ENCODE results near the gene SRF. TPM values are rescaled to one million over a fixed set of nuclear protein-coding genes. Genes with fewer than 3 reads are reported as not detected.

The SRF gene
- total RNA-seq, 1 experiment from 2014 or later = 35.0 TPM

DNA sequence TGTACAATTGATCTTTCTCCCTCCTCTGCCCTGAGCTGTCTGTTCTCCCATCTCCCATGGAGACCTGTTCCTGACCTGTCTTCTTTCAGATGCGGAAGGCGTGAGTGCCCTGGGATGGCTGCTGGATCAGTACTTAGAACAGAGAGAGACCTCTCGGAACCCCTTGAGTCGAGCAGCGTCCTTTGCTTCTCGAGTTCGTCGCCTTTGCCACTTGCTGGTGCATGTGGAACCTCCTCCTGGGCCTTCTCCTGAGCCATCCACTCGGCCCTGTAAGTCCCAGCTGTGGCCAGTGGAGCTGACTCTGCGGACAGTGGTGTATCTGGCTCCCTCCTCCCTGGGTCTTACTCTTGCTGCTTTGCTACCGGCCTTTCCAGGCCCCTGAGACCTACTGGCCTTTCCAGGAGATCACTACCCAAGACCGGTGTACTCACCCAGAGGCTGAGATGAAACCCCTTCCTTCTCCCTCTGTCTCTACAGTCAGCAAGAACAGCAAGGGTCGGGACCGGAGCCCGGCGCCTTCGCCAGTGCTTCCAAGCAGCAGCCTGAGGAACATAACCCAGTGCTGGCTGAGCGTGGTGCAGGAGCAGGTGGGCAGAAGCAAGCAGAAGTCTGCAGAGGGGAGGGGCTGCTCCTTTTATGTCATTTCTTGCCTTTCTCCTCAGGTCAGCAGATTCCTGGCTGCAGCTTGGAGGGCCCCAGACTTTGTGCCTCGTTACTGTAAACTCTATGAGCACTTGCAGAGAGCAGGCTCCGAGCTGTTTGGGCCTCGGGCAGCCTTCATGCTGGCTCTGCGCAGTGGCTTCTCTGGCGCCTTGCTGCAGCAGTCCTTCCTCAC lies 33.4 kb downstream of the SRF start:
- H2AFZ ChIP-seq (ENCODE audit: low read length) = no peak overlapping the region
- BruUV-seq (replicated peaks) = TSS peak; percentile 16
- H3K9ac ChIP-seq (ENCODE audit: low read length) = no peak overlapping the region
- no peaks in the 10 kb centered on the region for H3K4me1 ChIP-seq (ENCODE audit: insufficient read depth, low read length)
- H3K36me3 ChIP-seq (ENCODE audit: low read depth, low read length) = no peaks in the 10 kb centered on the region
- TF ChIP-seq, protein P1, sequence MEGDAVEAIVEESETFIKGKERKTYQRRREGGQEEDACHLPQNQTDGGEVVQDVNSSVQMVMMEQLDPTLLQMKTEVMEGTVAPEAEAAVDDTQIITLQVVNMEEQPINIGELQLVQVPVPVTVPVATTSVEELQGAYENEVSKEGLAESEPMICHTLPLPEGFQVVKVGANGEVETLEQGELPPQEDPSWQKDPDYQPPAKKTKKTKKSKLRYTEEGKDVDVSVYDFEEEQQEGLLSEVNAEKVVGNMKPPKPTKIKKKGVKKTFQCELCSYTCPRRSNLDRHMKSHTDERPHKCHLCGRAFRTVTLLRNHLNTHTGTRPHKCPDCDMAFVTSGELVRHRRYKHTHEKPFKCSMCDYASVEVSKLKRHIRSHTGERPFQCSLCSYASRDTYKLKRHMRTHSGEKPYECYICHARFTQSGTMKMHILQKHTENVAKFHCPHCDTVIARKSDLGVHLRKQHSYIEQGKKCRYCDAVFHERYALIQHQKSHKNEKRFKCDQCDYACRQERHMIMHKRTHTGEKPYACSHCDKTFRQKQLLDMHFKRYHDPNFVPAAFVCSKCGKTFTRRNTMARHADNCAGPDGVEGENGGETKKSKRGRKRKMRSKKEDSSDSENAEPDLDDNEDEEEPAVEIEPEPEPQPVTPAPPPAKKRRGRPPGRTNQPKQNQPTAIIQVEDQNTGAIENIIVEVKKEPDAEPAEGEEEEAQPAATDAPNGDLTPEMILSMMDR (conservative IDR thresholded peaks at IDR 0.05; ENCODE audit: low read depth, low read length) = no peak
- TF ChIP-seq EZH2 (IDR thresholded peaks at IDR 0.05; ENCODE audit: low read length, unreplicated experiment) (no peak), EZH2phosphoT487 (IDR thresholded peaks at IDR 0.05; ENCODE audit: borderline replicate concordance, low read length) (no peak)
- H3F3A ChIP-seq (ENCODE audit: low read length, unreplicated experiment) = no peaks in the 10 kb centered on the region
- H3K4me3 ChIP-seq (ENCODE audit: low read length) = no peak overlapping the region
- no peaks in the 10 kb centered on the region for H4K20me1 ChIP-seq (ENCODE audit: low read length)
- ChIA-PET CTCF (no interaction called here), POLR2A (ENCODE audit: unreplicated experiment) (no interaction called here)
- H3K27ac ChIP-seq (ENCODE audit: low read length) = no peak overlapping the region
- H3K9me3 ChIP-seq (ENCODE audit: low read length) = no peaks in the 10 kb centered on the region
- no peak for DNase-seq
- no peak for ATAC-seq
- no peaks in the 10 kb centered on the region for H3K27me3 ChIP-seq (ENCODE audit: low read length)
- no peaks in the 10 kb centered on the region for H3K79me2 ChIP-seq (ENCODE audit: low read length)
- intact Hi-C loops (cut with micrococcal nuclease) = no loop called here
- H3K9me2 ChIP-seq (replicated peaks; ENCODE audit: low read length) = no peaks in the 10 kb centered on the region
- H3K4me2 ChIP-seq (ENCODE audit: low read length) = no peak overlapping the region

DNA sequence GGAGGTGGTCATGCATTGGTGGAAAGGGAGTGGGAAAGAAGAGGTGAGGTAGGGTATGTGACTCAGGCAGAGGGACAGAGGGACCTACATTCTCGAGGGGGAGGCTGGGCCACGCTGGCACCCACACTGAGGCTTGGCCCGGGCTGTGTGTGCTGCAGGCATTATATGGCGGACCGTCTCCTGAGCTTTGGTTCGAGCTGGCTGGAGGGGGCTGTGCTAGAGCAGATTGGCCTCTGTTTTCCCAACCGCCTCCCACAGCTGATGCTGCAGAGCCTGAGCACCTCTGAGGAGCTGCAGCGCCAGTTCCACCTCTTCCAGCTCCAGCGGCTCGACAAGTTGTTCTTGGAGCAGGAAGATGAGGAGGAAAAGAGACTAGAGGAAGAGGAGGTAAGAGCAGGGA lies 34.8 kb downstream of the SRF start:
- intact Hi-C loops (cut with micrococcal nuclease) = no loop called here
- H4K20me1 ChIP-seq (ENCODE audit: low read length) = no peaks in the 10 kb centered on the region
- peaks cover 2% of the 10 kb centered on the region; the same call in 1 of the 2 replicates for H3K4me1 ChIP-seq (ENCODE audit: insufficient read depth, low read length)
- no peak overlapping the region for H3K4me2 ChIP-seq (ENCODE audit: low read length)
- DNase-seq (no peak), ATAC-seq (no peak)
- no peaks in the 10 kb centered on the region for H3F3A ChIP-seq (ENCODE audit: low read length, unreplicated experiment)
- no peak overlapping the region for H3K4me3 ChIP-seq (ENCODE audit: low read length)
- CTCF ChIA-PET = no interaction called here
- POLR2A ChIA-PET (ENCODE audit: unreplicated experiment) = no interaction called here
- no peak overlapping the region for H3K9ac ChIP-seq (ENCODE audit: low read length)
- BruUV-seq (replicated peaks) = no TSS peak
- TF ChIP-seq EZH2 (IDR thresholded peaks at IDR 0.05; ENCODE audit: low read length, unreplicated experiment) (no peak), EZH2phosphoT487 (IDR thresholded peaks at IDR 0.05; ENCODE audit: borderline replicate concordance, low read length) (no peak)
- TF ChIP-seq, protein P1 (conservative IDR thresholded peaks at IDR 0.05; ENCODE audit: low read depth, low read length) = no peak
- H2AFZ ChIP-seq (ENCODE audit: low read length) = no peak overlapping the region
- no peaks in the 10 kb centered on the region for H3K9me3 ChIP-seq (ENCODE audit: low read length)
- H3K79me2 ChIP-seq (ENCODE audit: low read length) = no peaks in the 10 kb centered on the region
- H3K27ac ChIP-seq (ENCODE audit: low read length) = no peak overlapping the region
- no peaks in the 10 kb centered on the region for H3K36me3 ChIP-seq (ENCODE audit: low read depth, low read length)
- no peaks in the 10 kb centered on the region for H3K9me2 ChIP-seq (replicated peaks; ENCODE audit: low read length)
- H3K27me3 ChIP-seq (ENCODE audit: low read length) = no peaks in the 10 kb centered on the region

DNA sequence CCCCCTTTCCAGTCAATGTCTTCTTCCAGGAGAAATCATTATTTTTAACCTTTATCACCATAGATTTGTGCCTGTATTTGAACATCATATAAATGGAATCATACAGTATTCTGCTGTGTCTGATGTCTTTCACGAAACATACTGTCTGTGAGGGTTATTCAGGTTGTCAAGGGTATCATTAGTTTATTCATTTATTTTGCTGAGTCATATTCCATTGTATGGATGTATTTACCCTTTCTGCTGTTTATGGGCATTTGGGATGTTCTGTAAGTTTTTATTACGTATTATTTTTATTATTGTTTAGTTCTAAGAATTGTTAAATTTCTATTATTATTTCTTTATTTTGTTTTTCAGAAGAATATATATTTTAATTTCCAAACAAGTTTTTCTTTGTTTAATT lies 36.2 kb downstream of the SRF start:
- ChIA-PET POLR2A (ENCODE audit: unreplicated experiment) (no interaction called here), CTCF (no interaction called here)
- peak; percentile 27; the same call in 1 of the 2 replicates for ATAC-seq
- H3K9me2 ChIP-seq (replicated peaks; ENCODE audit: low read length) = no peaks in the 10 kb centered on the region
- H3K4me1 ChIP-seq (ENCODE audit: insufficient read depth, low read length) = peaks cover 7% of the 10 kb centered on the region; the same call in 1 of the 2 replicates
- H2AFZ ChIP-seq (ENCODE audit: low read length) = no peak overlapping the region
- no peaks in the 10 kb centered on the region for H3K36me3 ChIP-seq (ENCODE audit: low read depth, low read length)
- no peak overlapping the region for H3K27ac ChIP-seq (ENCODE audit: low read length)
- H3K79me2 ChIP-seq (ENCODE audit: low read length) = no peaks in the 10 kb centered on the region
- intact Hi-C loops (cut with micrococcal nuclease) = no loop called here
- H4K20me1 ChIP-seq (ENCODE audit: low read length) = no peaks in the 10 kb centered on the region
- no TSS peak for BruUV-seq (replicated peaks)
- DNase-seq = no peak
- no peaks in the 10 kb centered on the region for H3K27me3 ChIP-seq (ENCODE audit: low read length)
- TF ChIP-seq EZH2phosphoT487 (IDR thresholded peaks at IDR 0.05; ENCODE audit: borderline replicate concordance, low read length) (no peak), EZH2 (IDR thresholded peaks at IDR 0.05; ENCODE audit: low read length, unreplicated experiment) (no peak)
- TF ChIP-seq, protein P1 (conservative IDR thresholded peaks at IDR 0.05; ENCODE audit: low read depth, low read length) = no peak
- no peaks in the 10 kb centered on the region for H3K9me3 ChIP-seq (ENCODE audit: low read length)
- H3F3A ChIP-seq (ENCODE audit: low read length, unreplicated experiment) = no peaks in the 10 kb centered on the region
- no peak overlapping the region for H3K4me3 ChIP-seq (ENCODE audit: low read length)
- no peak overlapping the region for H3K9ac ChIP-seq (ENCODE audit: low read length)
- H3K4me2 ChIP-seq (ENCODE audit: low read length) = no peak overlapping the region

All from PC-3 (cell line).